SH-SY5Y (cell line): ENCODE data around the gene CTNND2.

Source experiments
- GATA2 ChIP-seq: IDR thresholded peaks from 2 replicates; pipeline ENCODE4 v1.6.1; 2011; ENCODE audit warnings: mild to moderate bottlenecking, low read depth, low read length
- GATA3 ChIP-seq: IDR thresholded peaks from 2 replicates; pipeline ENCODE4 v1.6.1; 2011; ENCODE audit warnings: low read depth, mild to moderate bottlenecking, low read length, moderate library complexity

DNA sequence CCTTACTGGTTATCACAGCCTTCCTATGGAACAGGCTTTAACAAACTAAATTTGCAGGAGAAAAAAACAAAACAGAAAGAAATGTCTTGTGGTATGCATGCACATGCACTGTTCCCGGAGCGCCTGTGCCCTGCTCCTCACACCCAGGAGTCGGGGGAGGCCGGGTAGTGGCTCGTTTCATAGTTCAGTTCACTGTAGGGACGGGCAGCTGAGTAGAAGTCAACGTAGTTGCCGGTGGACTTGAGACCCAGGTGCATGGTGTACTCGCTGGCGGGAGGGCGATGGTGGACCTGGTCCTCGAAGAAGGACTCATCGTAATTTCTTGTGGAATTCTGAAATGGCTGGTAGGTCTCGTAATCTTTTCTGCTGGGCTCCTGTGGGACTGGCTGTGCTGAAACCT, 930.9 kb downstream of the CTNND2 start:
- TF ChIP-seq GATA3 (no peak), GATA2 (no peak)
